ENCODE results near the gene VSTM1. TPM values are rescaled to one million over a fixed set of nuclear protein-coding genes. Genes with fewer than 3 reads are reported as not detected.

Gene VSTM1
- total RNA-seq, 1 donor: 12.4 TPM

GRCh38 chr19:54035215-54036178 is 28.2 kb downstream of the VSTM1 start:
- peaks cover 2% of the 10 kb centered on the region for H3K27me3 ChIP-seq (ENCODE audit: insufficient read depth, low read length)
- peaks cover 4% of the 10 kb centered on the region for H3K4me1 ChIP-seq (ENCODE audit: insufficient read depth, low read length)
- H3K9me3 ChIP-seq (ENCODE audit: low read depth, low read length): no peaks in the 10 kb centered on the region
- no peak overlapping the region for H3K4me3 ChIP-seq (ENCODE audit: low read length)

GRCh38 chr19:54030895-54031586 is 32.7 kb downstream of the VSTM1 start:
- H3K9me3 ChIP-seq (ENCODE audit: low read depth, low read length): no peaks in the 10 kb centered on the region
- H3K27me3 ChIP-seq (ENCODE audit: insufficient read depth, low read length): peaks cover 2% of the 10 kb centered on the region
- peaks cover 15% of the 10 kb centered on the region for H3K4me1 ChIP-seq (ENCODE audit: insufficient read depth, low read length)
- H3K4me3 ChIP-seq (ENCODE audit: low read length): no peak overlapping the region

- peaks cover 2% of the 10 kb centered on the region for H3K27me3 ChIP-seq (ENCODE audit: insufficient read depth, low read length)
- H3K9me3 ChIP-seq (ENCODE audit: low read depth, low read length): no peaks in the 10 kb centered on the region
- H3K4me1 ChIP-seq (ENCODE audit: insufficient read depth, low read length): peaks cover 15% of the 10 kb centered on the region
- no peak overlapping the region for H3K4me3 ChIP-seq (ENCODE audit: low read length)
Measured at GRCh38 chr19:54029930-54030490, 33.7 kb downstream of the VSTM1 start.

- H3K27me3 ChIP-seq (ENCODE audit: insufficient read depth, low read length): peaks cover 2% of the 10 kb centered on the region
Measured at GRCh38 chr19:54029301-54029700, 34.4 kb downstream of the VSTM1 start.

GRCh38 chr19:54026656-54027055 is 37.0 kb downstream of the VSTM1 start:
- no peak overlapping the region for H3K4me3 ChIP-seq (ENCODE audit: low read length)
- no peaks in the 10 kb centered on the region for H3K9me3 ChIP-seq (ENCODE audit: low read depth, low read length)
- peaks cover 2% of the 10 kb centered on the region for H3K27me3 ChIP-seq (ENCODE audit: insufficient read depth, low read length)
- H3K4me1 ChIP-seq (ENCODE audit: insufficient read depth, low read length): peaks cover 45% of the 10 kb centered on the region

More at GRCh38 chr19:54029301-54029700, 34.4 kb downstream of the VSTM1 start:
- Histone ChIP-seq H3K4me1 (ENCODE audit: insufficient read depth, low read length) (peaks cover 19% of the 10 kb centered on the region), H3K4me3 (ENCODE audit: low read length) (no peak overlapping the region), H3K9me3 (ENCODE audit: low read depth, low read length) (no peaks in the 10 kb centered on the region)

GRCh38 chr19:54024660-54025059 is 39.0 kb downstream of the VSTM1 start:
- peaks cover 58% of the 10 kb centered on the region for H3K4me1 ChIP-seq (ENCODE audit: insufficient read depth, low read length)
- H3K9me3 ChIP-seq (ENCODE audit: low read depth, low read length): no peaks in the 10 kb centered on the region
- no peaks in the 10 kb centered on the region for H3K27me3 ChIP-seq (ENCODE audit: insufficient read depth, low read length)
- H3K4me3 ChIP-seq (ENCODE audit: low read length): no peak overlapping the region

- H3K27me3 ChIP-seq (ENCODE audit: insufficient read depth, low read length): no peaks in the 10 kb centered on the region
Measured at GRCh38 chr19:54023191-54023590, 40.5 kb downstream of the VSTM1 start.

GRCh38 chr19:54021932-54022331 is 41.8 kb downstream of the VSTM1 start:
- Histone ChIP-seq H3K9me3 (ENCODE audit: low read depth, low read length) (no peaks in the 10 kb centered on the region), H3K4me3 (ENCODE audit: low read length) (no peak overlapping the region), H3K4me1 (ENCODE audit: insufficient read depth, low read length) (peaks cover 74% of the 10 kb centered on the region), H3K27me3 (ENCODE audit: insufficient read depth, low read length) (no peaks in the 10 kb centered on the region)

More at GRCh38 chr19:54023191-54023590, 40.5 kb downstream of the VSTM1 start:
- H3K4me1 ChIP-seq (ENCODE audit: insufficient read depth, low read length): peaks cover 63% of the 10 kb centered on the region
- no peaks in the 10 kb centered on the region for H3K9me3 ChIP-seq (ENCODE audit: low read depth, low read length)
- no peak overlapping the region for H3K4me3 ChIP-seq (ENCODE audit: low read length)

GRCh38 chr19:54021363-54021762 is 42.3 kb downstream of the VSTM1 start:
- no peak overlapping the region for H3K4me3 ChIP-seq (ENCODE audit: low read length)
- peaks cover 74% of the 10 kb centered on the region for H3K4me1 ChIP-seq (ENCODE audit: insufficient read depth, low read length)
- no peaks in the 10 kb centered on the region for H3K27me3 ChIP-seq (ENCODE audit: insufficient read depth, low read length)
- H3K9me3 ChIP-seq (ENCODE audit: low read depth, low read length): no peaks in the 10 kb centered on the region

GRCh38 chr19:54017261-54017660 is 46.4 kb downstream of the VSTM1 start:
- no peak overlapping the region for H3K4me3 ChIP-seq (ENCODE audit: low read length)
- no peaks in the 10 kb centered on the region for H3K27me3 ChIP-seq (ENCODE audit: insufficient read depth, low read length)
- peaks cover 50% of the 10 kb centered on the region for H3K4me1 ChIP-seq (ENCODE audit: insufficient read depth, low read length)
- no peaks in the 10 kb centered on the region for H3K9me3 ChIP-seq (ENCODE audit: low read depth, low read length)

GRCh38 chr19:54014920-54015560 is 48.7 kb downstream of the VSTM1 start:
- H3K4me1 ChIP-seq (ENCODE audit: insufficient read depth, low read length): peaks cover 30% of the 10 kb centered on the region
- no peaks in the 10 kb centered on the region for H3K27me3 ChIP-seq (ENCODE audit: insufficient read depth, low read length)
- H3K9me3 ChIP-seq (ENCODE audit: low read depth, low read length): no peaks in the 10 kb centered on the region
- no peak overlapping the region for H3K4me3 ChIP-seq (ENCODE audit: low read length)

GRCh38 chr19:54013866-54014265 is 49.8 kb downstream of the VSTM1 start:
- no peak overlapping the region for H3K4me3 ChIP-seq (ENCODE audit: low read length)
- H3K27me3 ChIP-seq (ENCODE audit: insufficient read depth, low read length): no peaks in the 10 kb centered on the region
- H3K4me1 ChIP-seq (ENCODE audit: insufficient read depth, low read length): peaks cover 18% of the 10 kb centered on the region
- no peaks in the 10 kb centered on the region for H3K9me3 ChIP-seq (ENCODE audit: low read depth, low read length)

GRCh38 chr19:54011507-54012211 is 52.0 kb downstream of the VSTM1 start:
- Histone ChIP-seq H3K27me3 (ENCODE audit: insufficient read depth, low read length) (no peaks in the 10 kb centered on the region), H3K4me1 (ENCODE audit: insufficient read depth, low read length) (no peaks in the 10 kb centered on the region), H3K9me3 (ENCODE audit: low read depth, low read length) (no peaks in the 10 kb centered on the region), H3K4me3 (ENCODE audit: low read length) (no peak overlapping the region)

GRCh38 chr19:54010474-54010873 is 53.2 kb downstream of the VSTM1 start:
- Histone ChIP-seq H3K27me3 (ENCODE audit: insufficient read depth, low read length) (no peaks in the 10 kb centered on the region), H3K4me1 (ENCODE audit: insufficient read depth, low read length) (no peaks in the 10 kb centered on the region), H3K4me3 (ENCODE audit: low read length) (no peak overlapping the region), H3K9me3 (ENCODE audit: low read depth, low read length) (no peaks in the 10 kb centered on the region)
